Activated T-cell treated with anti-CD3 and anti-CD28 coated beads, Interleukin-2, amount 50 U/mL, for 24 hours (primary cell): ENCODE measurements around the gene TLL2.

ENCODE experiments used
- DNase-seq: peaks from one replicate; pipeline ENCODE4 v3.0.0-alpha.2; 2020
- H3K27ac Mint-ChIP-seq: 2 replicates; pipeline ENCODE4 v1.8.0; 2020; ENCODE audit warnings: mild to moderate bottlenecking, mixed read lengths
- H3K27me3 Mint-ChIP-seq: 2 replicates; pipeline ENCODE4 v1.8.0; 2020; ENCODE audit warnings: mixed read lengths
- H3K36me3 Mint-ChIP-seq: 2 replicates; pipeline ENCODE4 v1.8.0; 2020; ENCODE audit warnings: low read depth, mixed read lengths
- H3K4me1 Mint-ChIP-seq: 2 replicates; pipeline ENCODE4 v1.8.0; 2020; ENCODE audit warnings: low read depth, mixed read lengths
- H3K4me3 Mint-ChIP-seq: 2 replicates; pipeline ENCODE4 v1.8.0; 2020; ENCODE audit warnings: mild to moderate bottlenecking, moderate library complexity, mixed read lengths
- H3K9me3 Mint-ChIP-seq: 2 replicates; pipeline ENCODE4 v1.8.0; 2020; ENCODE audit warnings: mixed read lengths

TLL2 gene

DNA sequence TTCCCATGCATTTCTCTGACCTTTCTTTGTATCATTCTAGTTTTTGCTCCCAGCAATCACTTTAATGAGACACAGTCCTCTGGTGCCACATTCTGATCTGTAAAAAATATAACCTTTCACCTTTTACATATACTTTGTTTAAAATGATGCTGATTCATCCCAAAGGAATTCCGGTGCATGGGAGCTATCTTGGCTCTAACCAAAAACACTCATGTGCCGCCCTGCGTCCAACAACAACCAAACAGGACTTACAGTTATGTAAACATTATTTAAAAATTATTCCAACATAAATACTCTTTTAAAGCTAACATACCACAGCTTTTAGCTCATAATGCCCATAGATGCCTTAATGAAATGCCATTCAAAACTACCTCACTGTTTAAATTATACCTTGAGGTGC, 147.2 kb downstream of the TLL2 start:
- Mint-ChIP-seq H3K27ac (no peak overlapping the region), H3K4me1 (no peaks in the 10 kb centered on the region), H3K27me3 (no peaks in the 10 kb centered on the region), H3K9me3 (no peaks in the 10 kb centered on the region), H3K4me3 (no peak overlapping the region), H3K36me3 (no peaks in the 10 kb centered on the region)
- DNase-seq = no peak

DNA sequence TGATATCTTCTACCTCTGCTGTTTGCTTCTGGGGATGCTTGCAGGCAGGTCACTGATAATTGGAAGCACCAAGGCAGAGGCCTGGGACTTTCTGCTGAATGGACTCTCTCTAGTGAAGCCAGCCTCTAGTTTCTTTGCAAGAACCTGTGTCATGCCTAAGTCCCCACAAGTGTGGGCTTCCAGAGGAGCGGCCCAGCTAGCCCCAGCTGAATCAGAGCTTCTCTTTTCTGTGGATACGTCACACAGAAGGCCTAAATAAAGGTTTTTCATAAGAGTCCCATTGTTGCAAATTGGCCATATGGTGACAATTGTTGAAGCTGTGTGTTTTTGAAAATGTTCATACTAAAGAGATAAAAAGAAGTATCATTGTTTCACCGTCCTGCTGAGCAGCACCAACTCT, 148.2 kb downstream of the TLL2 start:
- H3K36me3 Mint-ChIP-seq = no peaks in the 10 kb centered on the region
- no peak overlapping the region for H3K4me3 Mint-ChIP-seq
- DNase-seq = no peak
- no peaks in the 10 kb centered on the region for H3K9me3 Mint-ChIP-seq
- no peak overlapping the region for H3K27ac Mint-ChIP-seq
- H3K27me3 Mint-ChIP-seq = no peaks in the 10 kb centered on the region
- H3K4me1 Mint-ChIP-seq = no peaks in the 10 kb centered on the region

DNA sequence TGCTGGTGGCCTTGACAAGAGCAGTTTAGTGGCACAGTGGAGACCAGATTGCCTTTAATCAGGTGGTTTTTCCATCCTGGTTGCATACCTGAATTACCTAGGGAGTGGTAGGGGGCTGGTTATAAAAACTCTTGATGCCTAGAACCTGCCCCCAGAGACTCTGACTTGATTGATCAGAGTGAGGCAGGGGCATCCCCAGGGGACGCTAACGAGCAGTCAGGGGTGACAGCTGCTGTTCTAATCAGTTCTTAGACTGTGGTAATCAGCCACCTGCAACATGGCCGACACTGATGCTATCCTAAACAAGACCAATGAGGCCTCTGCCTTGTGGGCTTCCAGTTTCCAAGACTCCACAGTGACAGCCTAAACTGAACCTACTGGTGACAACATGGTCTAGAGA, 153.0 kb downstream of the TLL2 start:
- Mint-ChIP-seq H3K36me3 (no peaks in the 10 kb centered on the region), H3K27me3 (peaks cover 6% of the 10 kb centered on the region), H3K4me3 (no peak overlapping the region), H3K27ac (no peak overlapping the region), H3K9me3 (no peaks in the 10 kb centered on the region), H3K4me1 (no peaks in the 10 kb centered on the region)
- DNase-seq = no peak

DNA sequence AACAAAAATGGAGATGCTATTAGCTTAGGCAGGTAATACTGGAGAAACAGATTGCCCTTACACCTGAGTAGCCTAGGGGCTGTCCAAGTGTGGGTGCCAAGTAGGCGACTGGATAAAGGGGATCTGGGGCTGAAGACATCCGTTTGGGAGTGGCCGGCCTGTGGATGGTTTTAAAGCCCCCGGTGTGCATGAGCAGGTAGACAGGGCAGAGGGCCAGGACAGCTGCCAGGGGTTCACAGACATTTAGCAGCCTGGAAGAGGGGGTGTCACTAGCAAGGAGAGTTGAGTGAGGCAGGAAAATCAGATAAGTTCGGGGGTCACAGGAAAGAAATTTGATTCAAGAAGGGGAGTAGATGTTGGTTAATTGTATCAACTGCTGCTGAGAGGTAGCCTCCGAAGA, 153.4 kb downstream of the TLL2 start:
- H3K4me3 Mint-ChIP-seq = no peak overlapping the region
- H3K27me3 Mint-ChIP-seq = peaks cover 7% of the 10 kb centered on the region
- no peaks in the 10 kb centered on the region for H3K36me3 Mint-ChIP-seq
- no peak overlapping the region for H3K27ac Mint-ChIP-seq
- DNase-seq = no peak
- no peaks in the 10 kb centered on the region for H3K9me3 Mint-ChIP-seq
- H3K4me1 Mint-ChIP-seq = no peaks in the 10 kb centered on the region

DNA sequence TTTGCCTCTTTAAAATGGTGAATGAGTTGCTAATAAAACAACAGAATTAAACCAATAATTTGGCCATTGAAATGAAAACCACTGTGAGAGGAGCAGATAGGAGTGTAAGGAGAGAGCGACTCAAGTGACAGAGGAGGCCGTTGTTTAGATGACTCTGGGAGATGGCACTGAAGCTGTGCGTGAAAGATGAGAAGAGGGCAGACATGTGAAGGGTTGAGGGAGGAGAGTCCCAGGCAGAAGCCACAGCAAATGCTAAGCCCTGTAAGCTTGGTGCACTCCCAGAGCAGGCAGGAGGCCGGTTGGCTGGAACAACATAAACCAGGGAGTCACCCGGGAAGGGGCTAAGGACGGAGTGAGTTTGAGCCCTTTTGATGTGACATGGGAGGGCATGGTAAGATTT, 154.1 kb downstream of the TLL2 start:
- Mint-ChIP-seq H3K9me3 (no peaks in the 10 kb centered on the region), H3K27me3 (peaks cover 11% of the 10 kb centered on the region), H3K4me1 (no peaks in the 10 kb centered on the region), H3K27ac (no peak overlapping the region), H3K4me3 (no peak overlapping the region), H3K36me3 (no peaks in the 10 kb centered on the region)
- no peak for DNase-seq

DNA sequence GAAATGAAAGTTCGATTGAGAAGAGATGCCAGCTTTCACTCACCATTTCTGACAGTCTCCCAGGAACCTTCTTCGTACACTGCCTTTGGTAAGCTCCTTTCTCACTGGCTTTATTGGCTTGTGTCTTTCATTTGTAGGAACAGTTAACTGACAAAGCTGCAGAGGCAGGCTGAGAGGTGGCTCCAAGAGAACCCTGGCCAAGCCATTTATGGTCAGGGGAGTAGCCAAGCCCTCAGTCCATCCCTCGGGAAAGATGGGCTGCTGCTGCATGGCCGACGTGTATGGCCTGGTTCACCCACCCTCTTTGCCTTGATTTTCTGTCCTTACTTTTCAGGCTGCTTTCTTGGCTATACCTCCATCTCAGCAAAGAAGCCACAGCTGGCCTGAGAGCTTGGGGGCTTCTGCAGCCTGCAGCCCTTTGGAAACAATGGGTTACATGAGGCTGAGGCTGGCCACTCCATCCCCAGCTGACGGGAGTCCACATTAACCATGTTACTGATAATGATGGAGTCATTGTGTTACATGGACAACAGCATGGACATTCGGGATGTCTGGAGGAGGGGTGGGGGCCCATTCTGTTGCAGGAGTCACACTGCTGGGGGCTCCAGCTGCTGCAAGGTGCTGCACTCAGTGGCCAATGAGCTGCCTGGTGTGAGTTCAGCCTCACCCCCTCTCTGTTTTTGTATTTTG, 154.7 kb downstream of the TLL2 start, which contains the start of gene OPALIN:
Gene OPALIN, minus strand, starts transcription at position 152 of the 690 bp plus-strand sequence. Its CDS starts 106 bp downstream, at position 46.
- H3K36me3 Mint-ChIP-seq = no peaks in the 10 kb centered on the region
- DNase-seq = no peak
- peaks cover 11% of the 10 kb centered on the region for H3K27me3 Mint-ChIP-seq
- no peaks in the 10 kb centered on the region for H3K4me1 Mint-ChIP-seq
- no peak within 1 kb of the TSS for H3K27ac Mint-ChIP-seq
- H3K9me3 Mint-ChIP-seq = no peaks in the 10 kb centered on the region
- H3K4me3 Mint-ChIP-seq = no peak within 1 kb of the TSS

DNA sequence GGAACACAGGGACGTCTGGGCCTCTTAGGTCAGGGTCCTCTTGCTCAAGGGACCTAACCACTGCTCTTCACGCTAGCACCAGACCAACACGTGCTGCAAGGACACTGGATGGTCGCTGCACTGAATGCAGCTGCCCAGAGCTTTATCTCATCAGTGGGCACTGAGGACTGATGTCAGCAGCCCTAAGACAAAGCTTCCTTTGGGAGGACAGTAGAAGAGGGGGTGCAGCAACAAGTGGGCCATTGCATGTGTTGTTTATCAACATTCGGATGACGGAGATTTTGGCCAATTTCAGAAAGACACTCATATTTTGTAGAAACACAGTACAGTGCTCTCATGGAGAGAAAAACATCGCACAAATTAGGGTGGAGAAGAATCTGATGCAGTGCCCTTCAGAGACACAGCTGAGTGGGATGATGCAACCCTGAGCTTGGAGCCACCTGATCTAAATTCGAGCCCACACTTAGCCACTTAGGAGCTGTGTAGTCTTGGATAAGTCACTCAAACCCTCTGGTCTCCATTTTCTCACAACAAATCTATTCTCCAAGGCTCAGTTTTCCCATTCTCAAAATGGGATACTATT, 156.6 kb downstream of the TLL2 start:
- DNase-seq = no peak
- no peak overlapping the region for H3K4me3 Mint-ChIP-seq
- H3K27ac Mint-ChIP-seq = no peak overlapping the region
- no peaks in the 10 kb centered on the region for H3K36me3 Mint-ChIP-seq
- no peaks in the 10 kb centered on the region for H3K4me1 Mint-ChIP-seq
- no peaks in the 10 kb centered on the region for H3K9me3 Mint-ChIP-seq
- H3K27me3 Mint-ChIP-seq = peaks cover 15% of the 10 kb centered on the region

DNA sequence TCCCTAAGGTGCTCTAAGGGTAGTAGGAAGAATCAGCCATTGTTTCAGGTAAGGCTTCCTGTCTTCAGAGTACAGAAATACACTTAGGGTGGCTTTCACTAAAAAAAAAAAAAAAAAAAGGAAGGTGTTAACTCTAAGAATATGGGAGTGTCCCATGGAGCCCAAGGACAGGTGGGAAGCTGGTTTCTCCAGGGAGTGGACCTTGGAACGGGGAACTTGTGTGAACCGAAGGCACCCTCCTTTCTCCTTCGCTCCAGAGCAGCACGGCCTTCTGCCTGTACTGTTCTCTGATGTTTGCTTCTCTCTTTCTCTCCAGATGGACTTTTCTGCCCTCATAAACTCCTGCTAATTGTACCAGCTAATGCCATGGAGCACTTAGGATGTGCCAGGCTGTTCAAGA, 161.1 kb downstream of the TLL2 start:
- Mint-ChIP-seq H3K4me1 (no peaks in the 10 kb centered on the region), H3K27ac (no peak overlapping the region)
- no peak for DNase-seq

DNA sequence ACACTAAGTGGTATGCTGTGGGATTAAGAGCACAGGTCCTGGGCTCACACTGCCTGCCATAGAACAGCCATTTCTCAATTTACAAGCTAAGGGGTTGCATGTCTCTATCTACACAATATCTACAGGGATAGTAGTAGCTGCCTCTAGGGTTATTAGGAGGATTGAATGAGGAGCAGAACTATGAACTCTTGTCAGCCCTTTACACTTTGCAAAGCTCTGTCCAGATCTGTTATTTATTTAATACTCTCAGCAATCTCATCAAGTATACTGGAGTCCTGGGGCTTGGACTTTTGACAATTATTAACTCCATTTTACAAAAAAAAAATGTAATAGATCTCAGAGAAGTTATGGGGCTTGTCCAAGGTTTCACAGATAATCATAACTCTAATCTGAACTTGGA, 161.7 kb downstream of the TLL2 start:
- DNase-seq = no peak
- Mint-ChIP-seq H3K27me3 (peaks cover 25% of the 10 kb centered on the region), H3K36me3 (no peaks in the 10 kb centered on the region), H3K4me3 (no peak overlapping the region), H3K27ac (no peak overlapping the region), H3K4me1 (no peaks in the 10 kb centered on the region), H3K9me3 (no peaks in the 10 kb centered on the region)

More for the DNA sequence above, 161.1 kb downstream of the TLL2 start:
- Mint-ChIP-seq H3K4me3 (no peak overlapping the region), H3K27me3 (peaks cover 27% of the 10 kb centered on the region), H3K9me3 (no peaks in the 10 kb centered on the region), H3K36me3 (no peaks in the 10 kb centered on the region)

DNA sequence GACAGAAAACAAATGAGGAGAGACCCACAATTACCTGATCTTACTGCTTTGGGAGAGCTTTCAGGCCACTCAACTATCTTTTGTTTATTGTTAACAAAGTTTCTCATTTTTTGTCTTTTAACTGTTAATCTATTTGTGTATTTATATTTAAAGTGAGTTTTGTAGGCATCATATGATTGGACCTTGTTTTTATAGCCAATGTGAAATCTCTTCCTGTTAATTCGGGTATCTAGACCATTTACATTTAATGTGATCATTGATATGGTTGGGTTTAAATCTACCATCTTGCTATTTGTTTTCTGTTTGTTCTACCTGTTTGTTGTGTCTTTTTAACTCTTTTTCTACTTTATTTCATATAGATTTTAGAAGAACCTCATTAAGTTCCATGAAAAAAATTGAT, 167.4 kb downstream of the TLL2 start:
- no peak overlapping the region for H3K27ac Mint-ChIP-seq
- DNase-seq = no peak
- H3K9me3 Mint-ChIP-seq = peaks cover 7% of the 10 kb centered on the region
- peaks cover 33% of the 10 kb centered on the region for H3K27me3 Mint-ChIP-seq
- no peak overlapping the region for H3K4me3 Mint-ChIP-seq
- no peaks in the 10 kb centered on the region for H3K36me3 Mint-ChIP-seq
- peaks cover 10% of the 10 kb centered on the region for H3K4me1 Mint-ChIP-seq

DNA sequence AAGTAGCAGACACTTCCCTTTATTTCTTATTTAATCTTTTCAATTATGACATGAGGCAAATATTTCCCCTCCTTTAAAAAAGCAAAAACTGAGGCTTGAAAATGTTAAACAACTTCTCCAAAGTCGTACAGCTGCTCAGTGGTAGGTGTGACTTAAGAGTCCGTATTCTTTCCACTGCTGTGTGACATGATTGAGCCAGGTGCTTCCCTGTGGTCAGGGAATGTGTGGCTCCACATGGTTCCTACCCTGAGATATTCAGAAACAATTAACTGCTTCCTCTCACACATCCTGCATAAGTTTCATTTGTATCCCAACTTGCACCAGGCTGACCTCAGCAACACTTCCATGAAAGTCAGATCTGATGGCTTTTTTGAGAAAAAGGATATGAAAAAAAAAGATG, 168.5 kb downstream of the TLL2 start:
- Mint-ChIP-seq H3K27ac (no peak overlapping the region), H3K4me3 (no peak overlapping the region), H3K36me3 (no peaks in the 10 kb centered on the region), H3K9me3 (peaks cover 7% of the 10 kb centered on the region), H3K27me3 (peaks cover 28% of the 10 kb centered on the region), H3K4me1 (peaks cover 13% of the 10 kb centered on the region)
- DNase-seq = no peak

DNA sequence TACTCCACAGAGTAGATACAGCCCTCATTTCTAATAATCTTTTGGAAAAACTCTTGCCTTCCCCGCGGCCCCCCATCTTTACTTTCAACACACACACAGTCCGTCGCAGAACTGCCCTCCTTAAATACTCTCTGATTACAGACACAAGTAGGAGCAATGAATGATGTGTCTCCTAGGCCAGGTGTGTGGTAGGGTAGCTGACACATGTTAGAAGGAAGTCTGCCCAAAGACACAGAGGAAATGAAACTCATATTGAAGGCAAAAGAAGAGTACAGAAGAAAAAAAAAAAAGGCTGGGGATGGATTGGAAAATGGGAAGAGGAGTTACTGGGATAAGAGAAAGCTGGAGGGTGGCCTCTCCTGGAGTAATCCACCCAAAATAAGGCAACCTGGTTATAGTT, 169.5 kb downstream of the TLL2 start:
- Mint-ChIP-seq H3K9me3 (peaks cover 7% of the 10 kb centered on the region), H3K4me1 (peaks cover 13% of the 10 kb centered on the region), H3K4me3 (no peak overlapping the region), H3K27me3 (peaks cover 22% of the 10 kb centered on the region), H3K27ac (no peak overlapping the region), H3K36me3 (no peaks in the 10 kb centered on the region)
- no peak for DNase-seq

DNA sequence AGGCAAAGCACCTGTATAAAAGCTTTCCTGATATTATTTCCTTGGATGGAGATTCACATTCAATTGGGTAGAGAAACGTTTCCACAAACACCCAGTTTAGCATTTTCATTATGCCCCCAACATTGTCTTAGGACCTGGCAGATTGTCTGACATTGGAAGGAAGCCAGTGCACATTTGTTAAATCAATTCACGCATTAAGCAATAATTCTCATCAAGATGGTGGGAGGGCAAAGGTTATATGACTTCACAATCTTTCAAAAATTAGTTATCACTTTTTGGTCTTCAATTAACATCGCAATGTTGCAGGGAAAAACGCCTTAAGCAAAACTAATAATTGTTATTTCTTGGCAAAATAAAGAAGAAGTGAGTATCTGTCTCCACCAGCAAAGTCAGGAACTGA, 171.3 kb downstream of the TLL2 start:
- DNase-seq = no peak
- Mint-ChIP-seq H3K9me3 (peaks cover 7% of the 10 kb centered on the region), H3K27ac (no peak overlapping the region), H3K36me3 (no peaks in the 10 kb centered on the region), H3K4me3 (no peak overlapping the region), H3K4me1 (peaks cover 13% of the 10 kb centered on the region), H3K27me3 (peaks cover 21% of the 10 kb centered on the region)

DNA sequence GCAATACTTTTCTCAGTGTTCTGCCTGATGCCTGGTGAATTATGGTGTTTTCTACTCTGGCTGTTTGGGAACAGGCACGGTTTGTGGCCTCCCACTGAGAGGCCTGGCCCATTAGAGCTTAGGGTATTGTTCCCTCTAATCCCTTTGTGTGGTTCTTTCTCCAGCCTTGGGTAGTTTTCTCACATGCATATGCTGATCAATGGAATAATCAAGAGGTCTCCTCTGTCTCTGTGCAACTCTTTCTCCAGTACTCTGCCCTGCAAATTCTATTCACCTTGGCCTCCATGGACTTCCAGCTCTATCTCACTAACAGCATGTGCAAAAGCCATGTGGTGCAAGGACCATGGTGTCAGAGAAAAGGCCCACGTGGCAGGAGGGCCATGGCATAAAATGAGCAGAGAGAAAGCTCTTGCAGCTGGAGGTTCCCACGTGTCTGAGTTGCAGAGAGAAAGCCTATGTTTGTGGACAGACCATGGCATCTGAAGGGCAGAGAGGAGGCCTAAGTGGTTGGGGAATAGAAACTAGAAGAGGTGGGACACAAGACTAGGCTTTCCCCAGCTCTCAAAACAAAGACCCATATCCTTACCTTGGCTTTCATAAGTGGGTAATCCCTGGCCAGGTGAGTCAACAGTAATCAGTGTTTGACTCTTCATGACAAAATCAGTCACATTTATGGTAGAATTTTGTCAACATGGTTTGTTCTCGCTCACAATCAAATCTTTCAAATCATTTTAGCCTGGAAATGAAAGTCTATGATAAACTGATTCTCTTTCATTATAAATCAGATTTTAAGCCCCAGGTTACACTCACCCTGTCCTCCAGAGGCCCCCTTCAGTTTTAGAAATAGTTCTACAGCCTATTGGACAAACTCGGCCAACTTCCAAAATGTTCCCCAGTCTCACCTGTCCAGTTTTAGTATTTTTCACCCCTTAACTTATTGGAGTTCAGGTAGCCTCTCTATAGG, 172.2 kb downstream of the TLL2 start:
- H3K4me1 Mint-ChIP-seq = peaks cover 13% of the 10 kb centered on the region
- no peak overlapping the region for H3K27ac Mint-ChIP-seq
- no peak for DNase-seq
- peaks cover 21% of the 10 kb centered on the region for H3K27me3 Mint-ChIP-seq
- H3K4me3 Mint-ChIP-seq = no peak overlapping the region
- H3K9me3 Mint-ChIP-seq = peaks cover 6% of the 10 kb centered on the region
- H3K36me3 Mint-ChIP-seq = no peaks in the 10 kb centered on the region
